NOMO-1 treated with dmso at 0.1 percent for 144 hours (cell line): ENCODE measurements around the gene PSG6.
"Not testable (repeated sequence)": the region's sequence is repeated elsewhere in the genome, so short reads cannot be mapped to it uniquely, and the experiment has no call there.

ENCODE experiments used
- DNase-seq: peaks from one replicate; lab custom pipeline; 2025; ENCODE audit not compliant: unreplicated experiment; lab: John Stamatoyannopoulos, UW

PSG6 gene

GRCh38 chr19:42917634-42918033, at the start of gene PSG6:
Gene PSG6, minus strand, starts transcription at chr19:42917894. Its CDS starts 102 bp downstream, at chr19:42917792.
- DNase-seq: not testable (repeated sequence)

- DNase-seq: no peak
These were observed 47.5 kb upstream of the PSG6 start for GRCh38 chr19:42965176-42965575.

GRCh38 chr19:42961119-42961518, 43.4 kb upstream of the PSG6 start:
- DNase-seq: no peak

GRCh38 chr19:42952126-42952525, 34.4 kb upstream of the PSG6 start:
- not testable (repeated sequence) for DNase-seq

- not testable (repeated sequence) for DNase-seq
These were observed 33.8 kb upstream of the PSG6 start for GRCh38 chr19:42951476-42951875.

- no peak for DNase-seq
These were observed 24.6 kb upstream of the PSG6 start for GRCh38 chr19:42942187-42942789.

- not testable (repeated sequence) for DNase-seq
These were observed 19.4 kb upstream of the PSG6 start, which contains the start of gene PSG7 for GRCh38 chr19:42937107-42937506. Gene PSG7, minus strand, starts transcription at chr19:42937207. Its CDS starts 131 bp downstream, at chr19:42937076.

- not testable (repeated sequence) for DNase-seq
These were observed 17.0 kb upstream of the PSG6 start for GRCh38 chr19:42934726-42935125.

- DNase-seq: not testable (repeated sequence)
These were observed 16.5 kb upstream of the PSG6 start for GRCh38 chr19:42934183-42934582.

- not testable (repeated sequence) for DNase-seq
These were observed 15.7 kb upstream of the PSG6 start for GRCh38 chr19:42933412-42933811.

- not testable (repeated sequence) for DNase-seq
These were observed 14.9 kb upstream of the PSG6 start for GRCh38 chr19:42932485-42933101.

- DNase-seq: not testable (repeated sequence)
These were observed 12.5 kb upstream of the PSG6 start for GRCh38 chr19:42930214-42930613.

GRCh38 chr19:42928896-42929295, 11.2 kb upstream of the PSG6 start:
- DNase-seq: no peak

- no peak for DNase-seq
These were observed 9.1 kb upstream of the PSG6 start for GRCh38 chr19:42926781-42927180.

- DNase-seq: not testable (repeated sequence)
These were observed 5.4 kb upstream of the PSG6 start for GRCh38 chr19:42923106-42923505.

GRCh38 chr19:42920971-42921370, 3.3 kb upstream of the PSG6 start:
- not testable (repeated sequence) for DNase-seq

- no peak for DNase-seq
These were observed 2.0 kb upstream of the PSG6 start for GRCh38 chr19:42919757-42920079.

GRCh38 chr19:42919070-42919756, 1.5 kb upstream of the PSG6 start:
- DNase-seq: not testable (repeated sequence)

GRCh38 chr19:42918377-42919069, 829 bp upstream of the PSG6 start:
- not testable (repeated sequence) for DNase-seq

- DNase-seq: not testable (repeated sequence)
These were observed 763 bp downstream of the PSG6 start for GRCh38 chr19:42916931-42917330.

GRCh38 chr19:42913516-42913915, 4.2 kb downstream of the PSG6 start:
- not testable (repeated sequence) for DNase-seq
